Measurements from ENCODE around the gene RNU1-3.
"Not testable (repeated sequence)": the region's sequence is repeated elsewhere in the genome, so short reads cannot be mapped to it uniquely, and the experiment has no call there.

DNA sequence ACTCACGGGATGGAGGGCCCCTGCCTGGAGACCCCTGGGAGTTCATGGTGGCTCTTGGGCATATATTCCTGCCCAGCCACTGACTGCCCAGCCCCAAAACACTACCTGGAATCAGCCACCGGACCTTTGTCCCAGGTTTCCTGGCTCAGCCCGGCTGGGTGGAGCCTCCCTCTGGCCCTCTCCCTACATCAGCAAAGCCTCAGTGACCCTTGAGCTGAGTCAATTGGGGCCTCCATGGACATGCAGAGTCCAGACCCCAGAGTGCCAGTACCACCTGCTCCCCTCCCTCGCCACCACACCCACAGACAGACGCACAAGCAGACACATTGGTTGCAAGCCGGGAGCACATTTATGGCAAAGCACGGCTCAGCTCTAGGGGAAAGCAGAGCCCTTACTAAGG is 30.4 kb upstream of the RNU1-3 start:
- TF ChIP-seq, protein P1, sequence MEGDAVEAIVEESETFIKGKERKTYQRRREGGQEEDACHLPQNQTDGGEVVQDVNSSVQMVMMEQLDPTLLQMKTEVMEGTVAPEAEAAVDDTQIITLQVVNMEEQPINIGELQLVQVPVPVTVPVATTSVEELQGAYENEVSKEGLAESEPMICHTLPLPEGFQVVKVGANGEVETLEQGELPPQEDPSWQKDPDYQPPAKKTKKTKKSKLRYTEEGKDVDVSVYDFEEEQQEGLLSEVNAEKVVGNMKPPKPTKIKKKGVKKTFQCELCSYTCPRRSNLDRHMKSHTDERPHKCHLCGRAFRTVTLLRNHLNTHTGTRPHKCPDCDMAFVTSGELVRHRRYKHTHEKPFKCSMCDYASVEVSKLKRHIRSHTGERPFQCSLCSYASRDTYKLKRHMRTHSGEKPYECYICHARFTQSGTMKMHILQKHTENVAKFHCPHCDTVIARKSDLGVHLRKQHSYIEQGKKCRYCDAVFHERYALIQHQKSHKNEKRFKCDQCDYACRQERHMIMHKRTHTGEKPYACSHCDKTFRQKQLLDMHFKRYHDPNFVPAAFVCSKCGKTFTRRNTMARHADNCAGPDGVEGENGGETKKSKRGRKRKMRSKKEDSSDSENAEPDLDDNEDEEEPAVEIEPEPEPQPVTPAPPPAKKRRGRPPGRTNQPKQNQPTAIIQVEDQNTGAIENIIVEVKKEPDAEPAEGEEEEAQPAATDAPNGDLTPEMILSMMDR (IDR thresholded peaks at IDR 0.05; ENCODE audit: low read depth, low read length, missing input control): not testable (repeated sequence)
- TF ChIP-seq, protein P2, sequence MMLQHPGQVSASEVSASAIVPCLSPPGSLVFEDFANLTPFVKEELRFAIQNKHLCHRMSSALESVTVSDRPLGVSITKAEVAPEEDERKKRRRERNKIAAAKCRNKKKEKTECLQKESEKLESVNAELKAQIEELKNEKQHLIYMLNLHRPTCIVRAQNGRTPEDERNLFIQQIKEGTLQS (IDR thresholded peaks at IDR 0.05): not testable (repeated sequence)
- TF ChIP-seq, protein P3, sequence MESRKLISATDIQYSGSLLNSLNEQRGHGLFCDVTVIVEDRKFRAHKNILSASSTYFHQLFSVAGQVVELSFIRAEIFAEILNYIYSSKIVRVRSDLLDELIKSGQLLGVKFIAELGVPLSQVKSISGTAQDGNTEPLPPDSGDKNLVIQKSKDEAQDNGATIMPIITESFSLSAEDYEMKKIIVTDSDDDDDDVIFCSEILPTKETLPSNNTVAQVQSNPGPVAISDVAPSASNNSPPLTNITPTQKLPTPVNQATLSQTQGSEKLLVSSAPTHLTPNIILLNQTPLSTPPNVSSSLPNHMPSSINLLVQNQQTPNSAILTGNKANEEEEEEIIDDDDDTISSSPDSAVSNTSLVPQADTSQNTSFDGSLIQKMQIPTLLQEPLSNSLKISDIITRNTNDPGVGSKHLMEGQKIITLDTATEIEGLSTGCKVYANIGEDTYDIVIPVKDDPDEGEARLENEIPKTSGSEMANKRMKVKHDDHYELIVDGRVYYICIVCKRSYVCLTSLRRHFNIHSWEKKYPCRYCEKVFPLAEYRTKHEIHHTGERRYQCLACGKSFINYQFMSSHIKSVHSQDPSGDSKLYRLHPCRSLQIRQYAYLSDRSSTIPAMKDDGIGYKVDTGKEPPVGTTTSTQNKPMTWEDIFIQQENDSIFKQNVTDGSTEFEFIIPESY (IDR thresholded peaks at IDR 0.05): not testable (repeated sequence)
- TF ChIP-seq, protein P4, sequence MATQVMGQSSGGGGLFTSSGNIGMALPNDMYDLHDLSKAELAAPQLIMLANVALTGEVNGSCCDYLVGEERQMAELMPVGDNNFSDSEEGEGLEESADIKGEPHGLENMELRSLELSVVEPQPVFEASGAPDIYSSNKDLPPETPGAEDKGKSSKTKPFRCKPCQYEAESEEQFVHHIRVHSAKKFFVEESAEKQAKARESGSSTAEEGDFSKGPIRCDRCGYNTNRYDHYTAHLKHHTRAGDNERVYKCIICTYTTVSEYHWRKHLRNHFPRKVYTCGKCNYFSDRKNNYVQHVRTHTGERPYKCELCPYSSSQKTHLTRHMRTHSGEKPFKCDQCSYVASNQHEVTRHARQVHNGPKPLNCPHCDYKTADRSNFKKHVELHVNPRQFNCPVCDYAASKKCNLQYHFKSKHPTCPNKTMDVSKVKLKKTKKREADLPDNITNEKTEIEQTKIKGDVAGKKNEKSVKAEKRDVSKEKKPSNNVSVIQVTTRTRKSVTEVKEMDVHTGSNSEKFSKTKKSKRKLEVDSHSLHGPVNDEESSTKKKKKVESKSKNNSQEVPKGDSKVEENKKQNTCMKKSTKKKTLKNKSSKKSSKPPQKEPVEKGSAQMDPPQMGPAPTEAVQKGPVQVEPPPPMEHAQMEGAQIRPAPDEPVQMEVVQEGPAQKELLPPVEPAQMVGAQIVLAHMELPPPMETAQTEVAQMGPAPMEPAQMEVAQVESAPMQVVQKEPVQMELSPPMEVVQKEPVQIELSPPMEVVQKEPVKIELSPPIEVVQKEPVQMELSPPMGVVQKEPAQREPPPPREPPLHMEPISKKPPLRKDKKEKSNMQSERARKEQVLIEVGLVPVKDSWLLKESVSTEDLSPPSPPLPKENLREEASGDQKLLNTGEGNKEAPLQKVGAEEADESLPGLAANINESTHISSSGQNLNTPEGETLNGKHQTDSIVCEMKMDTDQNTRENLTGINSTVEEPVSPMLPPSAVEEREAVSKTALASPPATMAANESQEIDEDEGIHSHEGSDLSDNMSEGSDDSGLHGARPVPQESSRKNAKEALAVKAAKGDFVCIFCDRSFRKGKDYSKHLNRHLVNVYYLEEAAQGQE (IDR thresholded peaks at IDR 0.05): not testable (repeated sequence)

Data from liver (tissue), 3 donors.